ENCODE results near the gene DPM2. TPM values are rescaled to one million over a fixed set of nuclear protein-coding genes. Genes with fewer than 3 reads are reported as not detected.

Gene DPM2
- polyA plus RNA-seq, result 10 to 100 TPM; 48.0 to 79.7 (median 59.8) TPM

GRCh38 chr9:127937388-127938297 lies at the start of gene DPM2:
Gene DPM2, minus strand, starts transcription at chr9:127937854. Its CDS starts 34 bp downstream, at chr9:127937820.
- H3K27ac Mint-ChIP-seq, result peak within 1 kb of the TSS; percentile 89 to 99 (median 94)
- H3K36me3 Mint-ChIP-seq, result peaks cover 3 to 16% (median 4%) of the 10 kb centered on the region in 3 donors
- H3K4me3 Mint-ChIP-seq, result peak within 1 kb of the TSS; percentile 86 to 99 (median 95)
- peak; percentile 77 to 80 (median 80) for DNase-seq
- peaks cover 31 to 37% of the 10 kb centered on the region in 2 donors for H3K4me1 Mint-ChIP-seq
- no peaks in the 10 kb centered on the region for H3K9me3 Mint-ChIP-seq
- H3K27me3 Mint-ChIP-seq (ENCODE audit: low read depth in 3 of 3), result peaks cover 7 to 12% (median 7%) of the 10 kb centered on the region in 3 donors

DNA sequence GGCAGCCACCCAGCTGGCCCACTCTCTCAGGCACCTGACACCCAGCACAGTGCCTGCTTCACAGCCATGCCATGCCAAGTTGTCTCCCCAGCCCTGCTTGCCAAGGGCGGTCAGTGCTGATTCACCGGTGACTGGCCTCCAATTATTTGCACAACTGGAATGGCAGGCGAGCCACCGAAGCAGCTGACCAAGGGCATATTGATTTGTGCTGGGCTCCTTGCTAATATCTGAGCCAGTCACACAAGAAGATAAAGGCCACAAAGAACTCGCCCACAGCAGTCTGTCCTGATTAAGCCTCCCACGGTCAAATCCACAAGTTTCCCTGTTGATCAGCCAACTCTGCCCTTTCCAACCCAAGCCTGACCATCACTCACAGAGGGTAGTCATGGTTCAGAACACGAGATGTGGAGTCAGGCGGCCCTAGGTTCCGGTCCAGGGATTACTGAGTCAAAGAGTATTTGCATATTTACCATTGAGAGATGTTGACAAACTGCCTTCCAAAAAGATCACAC lies 49.5 kb upstream of the DPM2 start:
- Mint-ChIP-seq H3K27me3 (ENCODE audit: low read depth in 3 of 3) (peaks cover 0 to 3% (median 2%) of the 10 kb centered on the region in 3 donors), H3K4me3 (no peak overlapping the region), H3K4me1 (no peaks in the 10 kb centered on the region), H3K9me3 (no peaks in the 10 kb centered on the region), H3K36me3 (no peaks in the 10 kb centered on the region), H3K27ac (no peak overlapping the region)
- no peak for DNase-seq

GRCh38 chr9:127985011-127985410 lies 47.4 kb upstream of the DPM2 start:
- no peak for DNase-seq
- Mint-ChIP-seq H3K27me3 (ENCODE audit: low read depth in 3 of 3) (peaks cover 1 to 5% (median 4%) of the 10 kb centered on the region in 3 donors), H3K36me3 (no peaks in the 10 kb centered on the region), H3K9me3 (no peaks in the 10 kb centered on the region), H3K4me3 (no peak overlapping the region), H3K27ac (no peak overlapping the region), H3K4me1 (peaks cover 8 to 9% of the 10 kb centered on the region in 2 donors)

DNA sequence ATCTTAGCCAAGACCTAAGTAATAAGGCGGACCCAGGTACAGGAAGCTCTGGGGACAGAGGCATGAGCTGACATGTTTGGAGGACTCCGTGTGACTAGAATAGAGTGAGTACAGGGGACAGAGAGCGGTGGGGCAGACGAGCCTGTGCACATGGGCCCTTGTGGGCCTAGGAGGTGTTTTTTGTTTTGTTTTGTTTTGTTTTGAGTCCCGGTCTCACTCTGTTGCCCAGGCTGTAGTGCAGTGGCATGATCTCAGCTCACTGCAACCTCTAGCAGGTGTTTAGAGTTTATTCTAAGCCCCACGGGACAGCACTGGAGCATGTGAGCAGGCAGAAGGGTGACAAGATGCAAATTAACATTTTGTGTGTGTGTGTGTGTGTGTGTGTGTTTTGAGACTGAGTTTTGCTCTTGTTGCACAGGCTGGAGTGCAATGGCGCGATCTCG lies 46.2 kb upstream of the DPM2 start:
- Mint-ChIP-seq H3K9me3 (no peaks in the 10 kb centered on the region), H3K27ac (no peak overlapping the region), H3K36me3 (no peaks in the 10 kb centered on the region), H3K27me3 (ENCODE audit: low read depth in 3 of 3) (peaks cover 1 to 5% (median 2%) of the 10 kb centered on the region in 3 donors), H3K4me3 (no peak overlapping the region), H3K4me1 (peaks cover 19 to 21% of the 10 kb centered on the region in 2 donors)
- DNase-seq, result no peak

DNA sequence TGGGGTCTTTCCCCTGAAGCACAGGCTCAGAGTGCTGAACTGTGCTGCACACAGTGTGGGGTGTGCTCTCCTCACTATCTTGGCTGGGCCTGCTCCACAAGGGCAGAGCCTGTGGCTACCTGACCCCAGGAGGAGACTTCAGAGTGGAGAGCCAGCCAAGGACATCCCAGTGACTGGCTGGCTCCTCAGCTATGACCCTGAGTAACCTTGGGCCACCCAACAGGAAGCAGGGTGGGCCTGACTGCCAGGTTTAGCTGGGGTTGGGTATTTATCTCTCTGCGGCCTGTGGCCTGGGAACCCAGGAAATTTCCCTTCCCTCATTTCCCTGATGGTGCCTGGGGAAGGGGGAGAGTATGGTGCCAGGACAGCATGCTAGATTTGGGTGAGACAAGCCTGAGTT lies 45.3 kb upstream of the DPM2 start:
- H3K9me3 Mint-ChIP-seq, result no peaks in the 10 kb centered on the region
- H3K4me3 Mint-ChIP-seq, result peak overlapping the region in 2 of 5 donors; percentile 5 to 31
- peaks cover 25% of the 10 kb centered on the region in 2 donors for H3K4me1 Mint-ChIP-seq
- no peak for DNase-seq
- H3K27me3 Mint-ChIP-seq (ENCODE audit: low read depth in 3 of 3), result peaks cover 1 to 5% (median 2%) of the 10 kb centered on the region in 3 donors
- no peak overlapping the region for H3K27ac Mint-ChIP-seq
- H3K36me3 Mint-ChIP-seq, result no peaks in the 10 kb centered on the region

DNA sequence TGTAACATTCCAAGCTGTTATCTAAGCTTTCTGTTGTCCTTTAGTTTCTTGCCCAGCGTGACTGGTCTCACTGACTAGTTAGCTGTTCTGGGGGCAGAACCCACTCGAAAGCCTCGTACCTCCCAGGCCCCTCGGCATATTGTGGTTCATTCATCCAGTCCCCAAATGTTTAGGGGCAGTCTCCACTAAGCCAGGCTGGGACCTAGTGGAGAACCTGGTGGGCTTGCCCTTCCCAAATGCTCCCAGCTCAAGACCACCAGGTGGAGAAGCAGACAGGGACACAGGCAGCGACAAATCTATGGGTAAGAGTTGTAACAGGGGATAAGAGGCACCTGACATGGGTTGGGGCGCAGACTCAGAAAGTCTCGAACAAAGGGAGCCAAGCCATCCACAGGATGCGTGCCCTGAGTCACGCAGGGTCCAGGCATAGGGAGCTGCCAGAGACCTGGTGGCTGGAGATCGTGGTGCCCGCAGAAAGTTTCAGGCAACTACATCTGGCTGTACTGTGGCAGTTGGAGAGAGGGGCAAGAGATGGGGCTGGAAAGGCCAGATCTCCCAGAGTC lies 44.0 kb upstream of the DPM2 start:
- no peaks in the 10 kb centered on the region for H3K36me3 Mint-ChIP-seq
- peak overlapping the region; percentile 86 to 94 (median 91) for H3K4me3 Mint-ChIP-seq
- DNase-seq, result no peak
- H3K27ac Mint-ChIP-seq, result peak overlapping the region; percentile 76 to 94 (median 90)
- H3K9me3 Mint-ChIP-seq, result no peaks in the 10 kb centered on the region
- peaks cover 1 to 5% (median 2%) of the 10 kb centered on the region in 3 donors for H3K27me3 Mint-ChIP-seq (ENCODE audit: low read depth in 3 of 3)
- peaks cover 27 to 30% of the 10 kb centered on the region in 2 donors for H3K4me1 Mint-ChIP-seq

DNA sequence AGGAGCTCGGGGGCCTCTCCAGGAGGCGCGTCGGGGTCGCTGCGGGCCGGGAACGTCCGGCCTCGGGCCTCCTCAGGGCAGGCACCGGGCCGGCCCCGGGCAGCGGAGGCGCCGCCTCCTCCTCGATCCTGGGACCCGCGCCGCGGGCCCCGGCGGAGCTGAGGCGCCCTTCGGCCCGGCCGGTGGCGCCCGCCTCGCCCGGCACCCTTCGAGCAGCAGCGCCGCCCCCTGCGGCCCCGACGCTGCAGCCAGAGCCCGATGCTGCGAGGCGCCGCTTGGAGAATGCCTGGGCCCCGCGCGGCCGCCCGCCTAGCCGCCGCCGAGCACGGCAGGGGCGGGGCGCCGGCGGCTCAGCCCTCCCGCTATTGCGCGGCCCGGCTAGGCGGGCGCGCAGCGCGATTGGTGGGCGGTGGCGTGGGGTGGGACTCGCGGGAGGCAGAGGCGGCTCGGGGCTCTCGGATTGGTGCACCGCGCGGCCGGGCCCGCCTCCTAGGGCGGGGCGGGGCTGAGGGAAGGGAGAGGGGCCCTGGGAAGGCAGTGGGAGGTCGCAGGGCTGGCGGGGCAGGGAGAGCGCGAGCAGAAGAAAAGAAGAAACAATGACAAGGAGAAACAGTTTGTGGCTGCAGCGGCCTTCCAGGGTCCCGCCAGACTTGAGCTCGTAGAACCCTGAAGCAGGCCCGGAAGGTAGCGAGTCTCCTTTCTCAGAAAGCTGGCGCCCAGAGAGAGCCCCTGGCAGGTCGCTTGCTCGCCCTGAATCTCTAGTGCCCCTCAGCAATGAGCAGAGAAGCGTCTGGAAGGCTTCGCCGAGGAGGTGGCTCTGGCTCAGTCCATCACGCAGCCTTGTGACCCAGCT lies 43.3 kb upstream of the DPM2 start, which contains the start of gene EEIG1:
Gene EEIG1 (minus strand): TSS at position 284 of the 853 bp plus-strand sequence. CDS start 852 bp downstream, outside the sequence.
- no peaks in the 10 kb centered on the region for H3K9me3 Mint-ChIP-seq
- no peaks in the 10 kb centered on the region for H3K36me3 Mint-ChIP-seq
- H3K4me1 Mint-ChIP-seq, result peaks cover 30 to 32% of the 10 kb centered on the region in 2 donors
- H3K27ac Mint-ChIP-seq, result peak within 1 kb of the TSS; percentile 76 to 94 (median 90)
- DNase-seq, result peak; percentile 96 to 97 (median 96)
- H3K4me3 Mint-ChIP-seq, result peak within 1 kb of the TSS; percentile 86 to 94 (median 91)
- H3K27me3 Mint-ChIP-seq (ENCODE audit: low read depth in 3 of 3), result peaks cover 1 to 5% (median 2%) of the 10 kb centered on the region in 3 donors

- DNase-seq, result peak in 1 of 3 donors; percentile 49
- Mint-ChIP-seq H3K27ac (peak overlapping the region in 5 of 6 donors; percentile 55 to 70 (median 57)), H3K4me3 (peak overlapping the region; percentile 84 to 87 (median 85)), H3K4me1 (peaks cover 32 to 34% of the 10 kb centered on the region in 2 donors), H3K27me3 (ENCODE audit: low read depth in 3 of 3) (peaks cover 2 to 5% (median 3%) of the 10 kb centered on the region in 3 donors), H3K9me3 (no peaks in the 10 kb centered on the region), H3K36me3 (no peaks in the 10 kb centered on the region)
Measured at GRCh38 chr9:127980060-127980705, 42.5 kb upstream of the DPM2 start.

DNA sequence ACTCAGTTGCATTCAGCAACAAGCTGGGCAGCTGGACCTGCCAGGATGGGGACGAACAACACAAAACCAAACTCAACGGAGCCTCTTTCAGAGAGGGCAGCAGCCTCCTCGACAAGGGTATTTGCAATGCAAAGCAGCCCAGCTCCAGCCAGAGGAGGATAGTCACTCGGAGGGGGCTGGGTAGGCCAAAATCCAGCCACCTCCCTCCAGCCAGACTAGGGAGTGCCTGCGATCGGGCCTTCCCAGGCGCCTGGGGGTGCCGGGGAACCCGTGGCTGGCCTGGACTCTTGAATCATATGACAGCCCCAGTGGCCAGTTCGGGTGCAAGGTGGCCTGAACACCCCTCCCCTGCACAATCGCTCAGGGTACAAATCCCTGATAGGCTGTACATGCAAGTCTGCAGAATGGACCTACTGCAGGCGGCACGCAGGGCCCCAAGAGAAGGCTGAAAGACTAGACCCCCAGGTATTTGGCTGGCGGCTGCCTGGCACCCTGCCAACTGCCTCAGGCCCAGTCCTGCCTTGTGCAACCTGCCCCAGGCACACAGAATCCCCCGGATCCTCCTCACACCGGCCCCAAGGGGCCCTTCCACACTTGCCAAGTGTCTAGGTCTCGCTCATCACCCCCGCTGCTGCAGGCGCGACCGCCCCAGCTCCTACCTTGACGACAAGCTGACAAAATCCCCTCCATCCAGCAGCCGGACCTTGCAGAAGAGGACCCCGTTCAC lies 41.8 kb upstream of the DPM2 start:
- Mint-ChIP-seq H3K4me3 (peak overlapping the region; percentile 84 to 87 (median 85)), H3K36me3 (no peaks in the 10 kb centered on the region), H3K4me1 (peaks cover 32 to 34% of the 10 kb centered on the region in 2 donors), H3K27ac (peak overlapping the region in 5 of 6 donors; percentile 55 to 70 (median 57)), H3K27me3 (ENCODE audit: low read depth in 3 of 3) (peaks cover 2 to 5% (median 3%) of the 10 kb centered on the region in 3 donors), H3K9me3 (no peaks in the 10 kb centered on the region)
- peak in 2 of 3 donors; percentile 24 for DNase-seq

DNA sequence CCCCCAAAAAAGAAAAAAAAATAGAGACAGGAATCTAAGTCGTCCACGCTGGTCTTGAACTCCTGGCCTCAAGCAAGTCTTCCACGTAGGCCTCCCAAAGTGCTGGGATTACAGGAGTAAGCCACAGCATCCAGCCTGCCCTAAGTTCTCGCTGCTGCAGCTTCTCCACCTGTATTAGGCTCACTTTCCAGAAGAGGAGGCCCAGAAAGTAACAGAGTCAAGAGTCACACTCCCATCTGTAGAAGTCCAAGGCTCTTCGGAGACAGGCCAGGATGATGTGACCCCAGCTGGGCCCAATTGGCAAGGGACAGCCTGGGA lies 41.3 kb upstream of the DPM2 start:
- Mint-ChIP-seq H3K36me3 (no peaks in the 10 kb centered on the region), H3K9me3 (no peaks in the 10 kb centered on the region), H3K27ac (peak overlapping the region in 1 of 6 donors; percentile 40), H3K27me3 (ENCODE audit: low read depth in 3 of 3) (peaks cover 2 to 5% (median 3%) of the 10 kb centered on the region in 3 donors), H3K4me1 (peaks cover 32 to 38% of the 10 kb centered on the region in 2 donors), H3K4me3 (peak overlapping the region; percentile 84 to 87 (median 85))
- no peak for DNase-seq

GRCh38 chr9:127977884-127978647 lies 40.4 kb upstream of the DPM2 start:
- H3K36me3 Mint-ChIP-seq, result no peaks in the 10 kb centered on the region

More at GRCh38 chr9:127977884-127978647, 40.4 kb upstream of the DPM2 start:
- Mint-ChIP-seq H3K27me3 (ENCODE audit: low read depth in 3 of 3) (peaks cover 2 to 5% (median 3%) of the 10 kb centered on the region in 3 donors), H3K4me3 (peak overlapping the region in 3 of 5 donors; percentile 27 to 50 (median 35)), H3K27ac (no peak overlapping the region), H3K9me3 (no peaks in the 10 kb centered on the region), H3K4me1 (peaks cover 33 to 38% of the 10 kb centered on the region in 2 donors)
- DNase-seq, result no peak
